Kidney (tissue), 14 donors: Measurements from ENCODE around the gene SKOR1. TPM values are rescaled to one million over a fixed set of nuclear protein-coding genes. Genes with fewer than 3 reads are reported as not detected.
A peak's percentile ranks its signal among the peaks of the same experiment; 100 is the strongest.

Source experiments
- DNase-seq, 5 donors: peaks; one replicate each; pipeline ENCODE4 v3.0.0-alpha.2; 2013 to 2020
- FAIRE-seq: peaks from 2 replicates; lab custom pipeline; 2012; peaks lifted over from hg19 to GRCh38; lab: Jason Lieb, UNC
- H3K27ac ChIP-seq, 2 donors: one replicate each; pipeline ENCODE4 v1.7.0; 2013; ENCODE audit warnings: low read depth in 2 of 2, low read length in 2 of 2, inconsistent platforms in 1 of 2
- H3K27me3 ChIP-seq: one replicate; pipeline ENCODE4 v1.7.1; 2013; ENCODE audit warnings: low read length, inconsistent platforms; ENCODE audit not compliant: control insufficient read depth, insufficient read depth
- H3K36me3 ChIP-seq, 3 donors: one replicate each; pipeline versions ENCODE4 v1.7.0 to v1.7.1; 2013; ENCODE audit warnings: low read length in 3 of 3, control low read depth in 1 of 3, inconsistent platforms in 1 of 3; ENCODE audit not compliant: insufficient read depth in 3 of 3, control insufficient read depth in 2 of 3
- H3K4me1 ChIP-seq, 3 donors: one replicate each; pipeline versions ENCODE4 v1.7.0 to v1.7.1; 2013; ENCODE audit warnings: low read length in 3 of 3, inconsistent platforms in 1 of 3, low read depth in 1 of 3; ENCODE audit not compliant: control insufficient read depth in 2 of 3, insufficient read depth in 2 of 3
- H3K4me3 ChIP-seq, 3 donors: one replicate each; pipeline versions ENCODE4 v1.7.0 to v1.8.1; 2013; ENCODE audit warnings: low read length in 3 of 3, control low read depth in 1 of 3, inconsistent platforms in 1 of 3
- H3K9ac ChIP-seq, 3 donors: one replicate each; pipeline versions ENCODE4 v1.7.0 to v1.7.1; 2013; ENCODE audit warnings: low read length in 3 of 3, control low read depth in 1 of 3, inconsistent platforms in 1 of 3
- H3K9me3 ChIP-seq, 3 donors: one replicate each; pipeline versions ENCODE4 v1.7.0 to v1.7.1; 2013; ENCODE audit warnings: low read length in 3 of 3, control low read depth in 1 of 3, inconsistent platforms in 1 of 3; ENCODE audit not compliant: control insufficient read depth in 2 of 3, insufficient read depth in 1 of 3
- intact Hi-C: fragments of 100-400 bp; cut with DNase I; formaldehyde crosslinking; loops from one replicate; pipeline ENCODE4 v1.11.1; 2022
- polyA plus RNA-seq: library from polyadenylated mRNA; stranded (reverse); fragments of 350-450 nt; fragmentation: Illumina TruSeq; extraction: RNeasy Lipid Tissue Mini Kit (QIAGEN cat#74804); gene quantifications from one replicate; pipeline ENCODE4 v1.2.3, GENCODE V29; 2014; ENCODE audit warnings: low read depth, low replicate concordance; ENCODE audit not compliant: insufficient read depth
- total RNA-seq: library from RNA; stranded (reverse); fragmentation: NEBNext Ultra II Directional; extraction: Animal tissue kit (Norgen Biotek cat#: 25700); gene quantifications from one replicate; pipeline ENCODE4 v1.2.1, GENCODE V29; 2021
- TF ChIP-seq, protein P1 (sequence below): IDR thresholded peaks from 3 replicates; pipeline ENCODE4 v1.5.1; 2012; ENCODE audit warnings: mild to moderate bottlenecking, moderate library complexity, borderline replicate concordance; ENCODE audit not compliant: insufficient read depth; ENCODE audit errors: extremely low read depth
- donor health status: control.
- donor health status: control.
- donor health status: control.
- donor health status: control.
- donor health status: control.
- donor health status: DM: yes; HTN: yes; CAD: no.
- donor health status: Normal renal cell carcinoma (clear cell type).

Gene SKOR1
- total and polyA plus RNA-seq, 2 donors from 2014 or later, result 0.22 to 0.57 TPM

DNA sequence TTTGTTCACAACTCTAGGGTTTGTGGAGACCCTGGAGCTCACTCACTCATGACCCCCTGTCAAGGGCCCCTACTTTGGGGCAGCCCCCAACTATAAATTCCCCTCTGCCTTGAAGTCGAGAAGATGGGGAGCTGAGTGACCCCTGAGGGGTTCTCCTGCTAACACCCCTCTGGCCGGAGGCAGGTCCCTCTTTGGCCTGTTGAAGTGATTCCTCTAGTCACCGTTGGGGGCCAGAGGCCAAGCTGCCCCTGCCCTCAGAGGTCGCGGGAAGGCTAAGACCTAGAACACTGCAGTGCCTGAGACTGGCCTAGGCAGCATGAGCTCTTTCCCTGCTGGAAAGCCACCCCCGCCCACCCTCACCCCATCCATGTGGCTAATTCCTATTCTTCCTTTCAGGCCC, 15.4 kb upstream of the SKOR1 start:
- no peak for FAIRE-seq

DNA sequence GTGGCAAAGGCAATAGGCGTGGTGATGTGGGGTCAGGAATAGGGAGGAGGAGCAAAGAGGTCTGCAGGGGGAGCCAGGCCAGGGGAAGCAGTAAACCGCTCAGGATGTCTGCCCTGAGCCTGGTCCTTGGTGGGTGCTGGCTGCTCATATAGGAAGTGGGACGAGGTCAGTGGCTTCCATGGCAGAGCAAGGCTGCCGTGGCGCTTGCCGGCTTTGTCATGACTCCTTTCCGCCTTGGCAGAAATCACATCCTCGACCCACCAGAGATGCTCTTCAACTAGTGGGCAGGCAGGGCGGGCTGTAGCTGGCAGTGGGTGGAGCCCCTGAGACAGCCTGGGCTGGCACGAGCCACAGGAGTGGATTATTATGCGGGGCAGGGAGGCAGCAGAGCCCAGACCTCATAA, 13.1 kb upstream of the SKOR1 start:
- H3K9ac ChIP-seq, result no peak overlapping the region
- TF ChIP-seq, protein P1, sequence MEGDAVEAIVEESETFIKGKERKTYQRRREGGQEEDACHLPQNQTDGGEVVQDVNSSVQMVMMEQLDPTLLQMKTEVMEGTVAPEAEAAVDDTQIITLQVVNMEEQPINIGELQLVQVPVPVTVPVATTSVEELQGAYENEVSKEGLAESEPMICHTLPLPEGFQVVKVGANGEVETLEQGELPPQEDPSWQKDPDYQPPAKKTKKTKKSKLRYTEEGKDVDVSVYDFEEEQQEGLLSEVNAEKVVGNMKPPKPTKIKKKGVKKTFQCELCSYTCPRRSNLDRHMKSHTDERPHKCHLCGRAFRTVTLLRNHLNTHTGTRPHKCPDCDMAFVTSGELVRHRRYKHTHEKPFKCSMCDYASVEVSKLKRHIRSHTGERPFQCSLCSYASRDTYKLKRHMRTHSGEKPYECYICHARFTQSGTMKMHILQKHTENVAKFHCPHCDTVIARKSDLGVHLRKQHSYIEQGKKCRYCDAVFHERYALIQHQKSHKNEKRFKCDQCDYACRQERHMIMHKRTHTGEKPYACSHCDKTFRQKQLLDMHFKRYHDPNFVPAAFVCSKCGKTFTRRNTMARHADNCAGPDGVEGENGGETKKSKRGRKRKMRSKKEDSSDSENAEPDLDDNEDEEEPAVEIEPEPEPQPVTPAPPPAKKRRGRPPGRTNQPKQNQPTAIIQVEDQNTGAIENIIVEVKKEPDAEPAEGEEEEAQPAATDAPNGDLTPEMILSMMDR, result no peak
- no peak overlapping the region for H3K4me3 ChIP-seq
- intact Hi-C loops, result no loop called here
- no peak overlapping the region for H3K27ac ChIP-seq
- FAIRE-seq, result no peak
- DNase-seq, result peak in 1 of 5 donors; percentile 34
- peaks cover 0 to 3% (median 0%) of the 10 kb centered on the region in 3 donors for H3K36me3 ChIP-seq
- H3K4me1 ChIP-seq, result no peaks in the 10 kb centered on the region
- peaks cover 0 to 9% (median 0%) of the 10 kb centered on the region in 3 donors for H3K9me3 ChIP-seq
- no peaks in the 10 kb centered on the region for H3K27me3 ChIP-seq

More for the DNA sequence above, 15.4 kb upstream of the SKOR1 start:
- H3K4me1 ChIP-seq, result peaks cover 0 to 5% (median 0%) of the 10 kb centered on the region in 3 donors
- H3K9ac ChIP-seq, result no peak overlapping the region
- no peak overlapping the region for H3K27ac ChIP-seq
- TF ChIP-seq, protein P1, result no peak
- H3K27me3 ChIP-seq, result no peaks in the 10 kb centered on the region
- no peaks in the 10 kb centered on the region for H3K9me3 ChIP-seq
- no peak overlapping the region for H3K4me3 ChIP-seq
- intact Hi-C loops, result no loop called here
- H3K36me3 ChIP-seq, result peaks cover 0 to 6% (median 0%) of the 10 kb centered on the region in 3 donors
- DNase-seq, result peak in 1 of 5 donors; percentile 27

DNA sequence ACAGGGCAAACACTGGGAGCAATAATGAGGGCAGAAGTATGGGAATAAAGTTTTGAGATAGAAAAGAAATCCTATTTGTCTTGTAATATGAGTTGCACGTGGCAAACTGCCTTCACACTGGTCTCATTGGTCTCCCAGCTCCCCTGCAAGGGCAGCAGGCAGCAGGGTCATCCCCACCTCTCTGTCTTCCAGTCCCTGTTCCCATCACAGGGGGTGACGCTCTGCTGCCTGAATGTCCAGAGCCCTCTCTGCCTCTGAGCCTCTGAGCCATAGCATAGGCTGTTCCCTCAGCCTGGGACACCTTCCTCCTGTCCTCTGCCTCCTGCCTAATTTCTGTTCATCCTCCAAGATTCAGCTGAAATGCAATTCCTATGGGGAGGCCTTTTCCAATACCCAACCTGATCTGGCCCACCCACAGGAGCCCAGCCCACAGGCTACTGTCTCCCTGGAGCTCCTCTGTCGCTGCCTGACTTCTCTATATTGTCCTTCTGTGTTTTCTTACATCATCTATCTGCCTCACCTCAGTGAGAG, 12.1 kb upstream of the SKOR1 start:
- Histone ChIP-seq H3K4me1 (no peaks in the 10 kb centered on the region), H3K27me3 (no peaks in the 10 kb centered on the region), H3K4me3 (no peak overlapping the region), H3K9me3 (peaks cover 0 to 9% (median 0%) of the 10 kb centered on the region in 3 donors), H3K36me3 (peaks cover 0 to 3% (median 0%) of the 10 kb centered on the region in 3 donors), H3K27ac (no peak overlapping the region), H3K9ac (no peak overlapping the region)
- intact Hi-C loops, result no loop called here
- peak in 1 of 5 donors; percentile 7 for DNase-seq
- FAIRE-seq, result no peak
- TF ChIP-seq, protein P1, result no peak
